Measurements from ENCODE around the gene PDZD2. TPM values are rescaled to one million over a fixed set of nuclear protein-coding genes. Genes with fewer than 3 reads are reported as not detected.

The PDZD2 gene
- polyA plus RNA-seq, 3 donors: 16.9 to 20.2 (median 18.3) TPM

GRCh38 chr5:31854181-31855133 lies 215.5 kb downstream of the PDZD2 start:
- peak; percentile 38 to 56 (median 45) for DNase-seq (ENCODE audit: low read depth in 3 of 3, low spot score in 2 of 3)

GRCh38 chr5:31855134-31856040 lies 216.5 kb downstream of the PDZD2 start:
- peak in 1 of 3 donors; percentile 35 for DNase-seq (ENCODE audit: low read depth in 3 of 3, low spot score in 2 of 3)

DNA sequence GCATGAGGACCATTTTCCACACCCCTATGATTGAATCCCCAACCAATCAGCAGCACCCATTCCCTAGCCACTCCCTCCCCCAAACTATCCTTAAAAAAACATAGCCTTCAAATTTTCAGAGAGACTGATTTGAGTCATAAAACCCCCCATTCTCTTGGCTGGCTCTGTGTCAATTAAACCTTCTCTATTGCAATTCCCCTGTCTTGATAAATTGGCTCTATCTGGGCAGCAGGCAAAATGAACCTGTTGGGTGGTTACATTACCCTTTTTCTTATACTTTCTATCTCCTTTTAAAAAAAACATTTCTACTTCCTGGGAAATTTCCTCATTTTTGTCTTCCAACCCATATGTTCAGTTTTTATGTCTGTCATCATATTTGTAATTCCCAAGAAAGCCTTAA lies 220.2 kb downstream of the PDZD2 start:
- no peak for DNase-seq (ENCODE audit: low read depth in 3 of 3, low spot score in 2 of 3)

- DNase-seq (ENCODE audit: low read depth in 3 of 3, low spot score in 2 of 3): no peak
Measured at GRCh38 chr5:31860278-31860677, 221.3 kb downstream of the PDZD2 start.

DNA sequence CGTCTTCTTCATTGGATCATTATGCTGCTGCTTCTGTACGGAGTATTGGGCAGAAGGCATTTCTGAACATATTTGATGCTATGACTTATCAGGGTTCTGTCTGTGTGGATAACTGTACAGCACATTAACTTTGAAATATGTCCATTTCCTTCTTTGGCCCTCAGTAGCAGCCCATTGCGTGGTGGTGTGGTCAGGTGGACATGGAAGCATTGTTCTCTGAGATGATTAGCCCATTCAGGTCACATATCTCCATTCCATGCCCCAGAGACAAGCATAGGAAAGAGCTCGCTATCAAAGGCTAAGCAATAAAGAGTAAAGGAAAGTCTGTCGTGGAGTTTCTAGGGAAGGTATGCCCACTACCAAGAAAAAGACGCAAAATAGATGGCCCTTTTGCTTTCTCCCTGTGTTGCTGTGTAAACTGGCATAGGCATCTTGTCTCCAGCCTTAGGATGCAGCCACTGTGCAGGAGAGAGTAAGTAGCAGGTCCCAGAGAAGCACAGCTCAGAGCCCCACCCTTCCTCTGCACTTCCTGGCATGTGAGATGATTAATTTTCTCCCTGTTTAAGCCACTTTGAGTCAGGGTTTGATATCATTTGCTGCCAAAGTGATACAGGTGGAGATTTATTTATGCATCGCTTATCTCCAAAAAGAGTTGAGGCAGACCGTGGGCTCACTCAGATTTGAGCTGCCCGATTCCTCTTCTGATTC lies 221.9 kb downstream of the PDZD2 start:
- no peak for DNase-seq (ENCODE audit: low read depth in 3 of 3, low spot score in 2 of 3)

- no peak for DNase-seq (ENCODE audit: low read depth in 3 of 3, low spot score in 2 of 3)
Measured at GRCh38 chr5:31861601-31862000, 222.7 kb downstream of the PDZD2 start.

GRCh38 chr5:31863991-31864411 lies 225.1 kb downstream of the PDZD2 start:
- DNase-seq (ENCODE audit: low read depth in 3 of 3, low spot score in 2 of 3): no peak

GRCh38 chr5:31866166-31866565 lies 227.2 kb downstream of the PDZD2 start:
- no peak for DNase-seq (ENCODE audit: low read depth in 3 of 3, low spot score in 2 of 3)

- no peak for DNase-seq (ENCODE audit: low read depth in 3 of 3, low spot score in 2 of 3)
Measured at GRCh38 chr5:31867219-31867618, 228.3 kb downstream of the PDZD2 start.

DNA sequence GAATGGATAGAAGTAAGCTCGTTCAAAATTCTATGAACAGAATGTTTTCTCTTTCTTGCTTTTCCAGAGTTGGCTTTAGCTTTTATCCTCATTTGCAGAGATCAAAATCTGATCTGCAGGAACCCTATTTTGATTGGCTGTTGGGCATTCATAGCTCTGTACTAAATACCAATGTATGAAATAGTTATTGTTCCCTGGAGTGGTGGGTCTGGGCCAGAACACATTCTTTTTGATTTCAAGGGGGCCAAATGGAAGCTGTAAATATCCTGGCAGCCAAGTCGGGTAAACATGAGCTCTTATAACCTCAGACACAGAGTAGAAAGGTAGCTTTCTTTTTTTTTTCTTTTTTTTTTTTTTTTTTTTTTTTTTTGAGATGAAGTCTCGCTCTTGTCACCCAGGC lies 241.5 kb downstream of the PDZD2 start:
- no peak for DNase-seq (ENCODE audit: low read depth in 3 of 3, low spot score in 2 of 3)

GRCh38 chr5:31884896-31885295 lies 246.0 kb downstream of the PDZD2 start:
- no peak for DNase-seq (ENCODE audit: low read depth in 3 of 3, low spot score in 2 of 3)

DNA sequence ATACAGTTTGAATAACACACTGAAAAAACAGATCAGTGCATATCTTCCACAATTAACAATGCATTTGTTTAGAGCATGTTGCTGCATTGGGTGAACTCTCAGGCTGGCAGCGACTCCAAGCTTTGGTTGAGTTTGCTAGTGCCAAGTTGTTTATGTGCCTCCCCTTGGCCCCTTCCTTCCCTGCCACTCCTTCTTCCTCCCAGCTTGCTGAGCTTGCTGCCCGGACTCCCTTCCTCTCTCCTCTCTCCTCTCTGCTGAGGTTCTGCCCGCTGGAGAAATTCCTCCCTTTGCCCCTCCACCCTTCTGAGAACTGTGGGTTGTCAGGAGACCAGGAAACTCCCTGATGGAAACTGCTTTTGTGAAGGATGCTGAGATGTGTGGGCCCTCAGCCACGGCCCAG lies 247.3 kb downstream of the PDZD2 start:
- DNase-seq (ENCODE audit: low read depth in 3 of 3, low spot score in 2 of 3): no peak

DNA sequence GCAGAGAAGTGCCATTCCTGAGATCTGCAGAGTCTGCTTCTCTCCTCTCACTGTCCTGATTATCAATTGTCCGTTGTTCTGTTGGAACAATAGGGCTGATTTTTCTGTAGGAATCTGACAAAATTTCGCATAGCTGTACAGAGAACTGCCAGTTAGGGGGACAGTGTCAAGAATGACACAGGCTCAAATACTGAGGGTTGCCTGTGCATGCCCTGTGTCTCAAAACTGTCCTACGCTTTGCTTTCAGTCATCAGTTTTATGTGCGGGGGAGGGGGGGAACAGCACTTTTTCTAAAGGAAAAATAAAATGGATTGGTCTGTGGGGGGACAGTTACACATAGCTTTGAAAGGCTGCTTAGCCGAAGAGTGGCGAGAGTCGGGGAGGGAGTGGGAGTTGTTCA lies 248.6 kb downstream of the PDZD2 start:
- DNase-seq (ENCODE audit: low read depth in 3 of 3, low spot score in 2 of 3): no peak

GRCh38 chr5:31888564-31888963 lies 249.6 kb downstream of the PDZD2 start:
- DNase-seq (ENCODE audit: low read depth in 3 of 3, low spot score in 2 of 3): peak in 2 of 3 donors; percentile 47 to 58

- DNase-seq (ENCODE audit: low read depth in 3 of 3, low spot score in 2 of 3): peak; percentile 79 to 88 (median 88)
Measured at GRCh38 chr5:31889001-31889561, 250.2 kb downstream of the PDZD2 start.

DNA sequence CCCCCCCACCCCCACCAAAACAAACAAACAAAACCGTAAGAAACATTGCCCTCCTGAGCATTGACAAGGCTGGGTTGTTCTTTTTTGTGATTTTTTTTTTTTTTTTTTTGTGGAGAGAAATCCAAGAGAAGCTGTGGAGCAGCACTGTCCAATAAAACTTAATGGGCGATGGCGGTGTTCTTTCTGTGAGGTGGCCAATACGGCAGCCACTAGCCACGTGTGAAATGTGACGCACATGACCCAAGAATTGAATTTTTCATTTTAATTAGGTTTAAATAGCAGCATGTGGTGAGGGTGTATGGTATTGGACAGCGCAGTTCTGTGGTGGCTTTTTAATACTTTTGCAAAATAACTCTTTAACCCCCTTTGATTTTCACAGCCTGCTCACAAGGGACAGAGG lies 251.1 kb downstream of the PDZD2 start:
- DNase-seq (ENCODE audit: low read depth in 3 of 3, low spot score in 2 of 3): peak in 2 of 3 donors; percentile 45 to 48

DNA sequence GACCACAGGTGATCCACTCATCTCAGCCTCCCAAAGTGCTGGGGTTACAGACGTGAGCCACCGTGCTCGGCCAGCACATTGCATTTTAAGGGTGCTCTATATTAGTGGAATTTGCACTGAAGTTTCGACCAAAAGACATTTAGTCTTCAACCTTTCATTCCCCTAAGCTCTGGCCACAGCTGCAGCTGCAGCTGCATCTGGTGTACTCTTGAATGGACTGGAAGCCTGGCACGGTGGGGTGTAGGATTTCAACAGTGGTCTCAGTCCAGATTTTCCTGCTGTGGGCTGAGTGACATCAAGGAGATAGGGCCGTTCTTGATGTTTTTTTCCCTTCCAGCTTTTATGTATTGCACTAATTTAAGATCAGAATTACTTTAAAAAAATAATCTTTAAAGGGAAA lies 255.2 kb downstream of the PDZD2 start:
- DNase-seq (ENCODE audit: low read depth in 3 of 3, low spot score in 2 of 3): no peak

GRCh38 chr5:31895199-31895820 lies 256.4 kb downstream of the PDZD2 start:
- DNase-seq (ENCODE audit: low read depth in 3 of 3, low spot score in 2 of 3): no peak

DNA sequence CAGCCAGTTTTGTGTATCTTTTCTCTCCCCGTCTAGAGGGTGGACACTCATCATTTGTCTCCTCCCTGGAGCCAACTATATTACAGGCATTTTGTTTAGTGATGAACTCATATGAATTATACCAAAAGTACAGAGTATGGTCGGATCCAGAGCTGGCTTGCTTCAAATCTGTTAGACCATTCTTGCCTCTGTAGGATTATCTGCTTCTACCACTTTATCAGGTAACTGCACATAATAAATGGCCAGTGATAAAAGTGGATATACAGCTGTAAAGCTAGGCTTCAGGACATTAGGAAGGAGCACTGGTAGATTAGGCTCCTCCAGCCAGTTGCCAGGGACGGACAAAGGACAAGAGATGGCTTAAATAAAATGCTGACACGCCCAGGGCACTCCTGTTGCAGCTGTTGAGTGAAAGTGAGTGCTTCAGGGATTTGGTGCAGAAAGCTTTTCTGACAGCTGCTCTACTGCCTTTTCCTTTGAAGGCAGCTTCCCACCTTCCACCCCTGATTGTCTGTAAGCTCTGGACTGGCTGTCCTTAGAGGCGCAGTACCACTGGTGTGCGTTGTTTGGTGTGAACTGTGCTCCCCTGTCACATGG lies 259.2 kb downstream of the PDZD2 start:
- no peak for DNase-seq (ENCODE audit: low read depth in 3 of 3, low spot score in 2 of 3)

Measured in right renal cortex interstitium (tissue), 3 donors.